GM12864 (cell line): ENCODE data around the gene WNT3A.

Experiments used
- DNase-seq: peaks from one replicate; pipeline ENCODE4 v3.0.0-alpha.2; 2011; ENCODE audit warnings: low read depth
- H3K4me3 ChIP-seq: 2 replicates; pipeline ENCODE4 v1.5.1; 2011; ENCODE audit warnings: mild to moderate bottlenecking, low read depth, low read length, control low read depth
- TF ChIP-seq, protein P1 (sequence below): IDR thresholded peaks from 2 replicates; pipeline ENCODE4 v1.5.1; 2011; ENCODE audit warnings: low read depth, mild to moderate bottlenecking, moderate library complexity, low read length, control low read depth, inconsistent platforms; ENCODE audit errors: missing control alignments

The WNT3A gene

DNA sequence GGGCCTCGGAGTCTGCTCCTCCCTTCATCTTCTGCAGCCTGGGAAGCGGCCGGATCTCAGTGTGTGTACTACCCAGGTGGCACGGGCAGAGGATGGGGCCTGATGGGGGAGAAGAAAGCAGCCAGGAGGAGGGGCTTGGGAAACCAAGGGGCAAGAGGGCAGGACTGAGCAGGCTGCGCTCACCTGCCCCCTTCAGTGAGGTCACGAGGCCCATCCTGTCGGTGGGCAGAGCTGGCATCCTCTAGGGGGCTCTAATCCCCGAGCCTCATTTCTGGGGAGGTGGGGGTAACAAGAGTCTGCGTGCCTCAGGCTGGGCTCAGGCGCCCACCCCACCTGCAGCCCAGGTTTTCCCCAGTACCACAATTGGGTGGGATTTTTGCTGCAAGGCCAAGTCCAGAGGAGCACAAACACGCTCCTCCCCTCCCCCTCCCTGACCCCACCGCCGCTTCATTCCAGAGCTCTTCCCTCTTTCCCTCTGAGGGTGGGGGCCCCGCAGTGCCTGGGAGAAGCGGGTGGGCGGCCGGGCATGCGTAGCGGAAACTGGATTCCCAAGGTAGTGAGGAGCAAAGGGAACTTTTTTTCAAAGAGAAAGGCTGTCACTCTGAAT is 1.8 kb upstream of the WNT3A start:
- no peak overlapping the region for H3K4me3 ChIP-seq
- TF ChIP-seq, protein P1, sequence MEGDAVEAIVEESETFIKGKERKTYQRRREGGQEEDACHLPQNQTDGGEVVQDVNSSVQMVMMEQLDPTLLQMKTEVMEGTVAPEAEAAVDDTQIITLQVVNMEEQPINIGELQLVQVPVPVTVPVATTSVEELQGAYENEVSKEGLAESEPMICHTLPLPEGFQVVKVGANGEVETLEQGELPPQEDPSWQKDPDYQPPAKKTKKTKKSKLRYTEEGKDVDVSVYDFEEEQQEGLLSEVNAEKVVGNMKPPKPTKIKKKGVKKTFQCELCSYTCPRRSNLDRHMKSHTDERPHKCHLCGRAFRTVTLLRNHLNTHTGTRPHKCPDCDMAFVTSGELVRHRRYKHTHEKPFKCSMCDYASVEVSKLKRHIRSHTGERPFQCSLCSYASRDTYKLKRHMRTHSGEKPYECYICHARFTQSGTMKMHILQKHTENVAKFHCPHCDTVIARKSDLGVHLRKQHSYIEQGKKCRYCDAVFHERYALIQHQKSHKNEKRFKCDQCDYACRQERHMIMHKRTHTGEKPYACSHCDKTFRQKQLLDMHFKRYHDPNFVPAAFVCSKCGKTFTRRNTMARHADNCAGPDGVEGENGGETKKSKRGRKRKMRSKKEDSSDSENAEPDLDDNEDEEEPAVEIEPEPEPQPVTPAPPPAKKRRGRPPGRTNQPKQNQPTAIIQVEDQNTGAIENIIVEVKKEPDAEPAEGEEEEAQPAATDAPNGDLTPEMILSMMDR: peak; percentile 7
- DNase-seq: no peak

DNA sequence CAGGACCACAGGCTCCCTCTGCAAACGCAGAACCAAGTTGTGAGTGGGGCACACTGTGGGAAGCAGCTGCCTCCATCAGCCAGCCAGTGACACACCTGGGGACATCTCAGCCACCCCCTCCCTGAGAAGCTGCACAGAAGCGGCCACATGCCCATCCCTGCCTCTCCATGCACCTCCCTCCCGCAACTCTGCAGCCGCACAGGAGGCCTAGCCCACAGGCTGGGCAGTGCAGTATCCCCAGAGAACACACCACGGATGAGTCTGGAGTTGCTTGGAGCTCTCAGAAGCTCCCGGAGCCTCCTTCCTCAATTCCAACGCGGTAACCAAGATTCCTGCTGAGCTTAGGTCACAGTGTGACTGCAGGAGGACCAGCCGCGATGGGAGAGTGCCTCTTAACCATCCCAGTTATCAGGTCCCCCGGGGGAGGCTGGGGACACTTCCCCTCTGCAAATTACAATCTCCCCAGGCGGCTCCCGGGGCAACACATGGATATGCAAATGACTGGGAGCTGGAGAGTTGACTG is 1.2 kb upstream of the WNT3A start:
- TF ChIP-seq, protein P1: no peak
- H3K4me3 ChIP-seq: no peak overlapping the region
- DNase-seq: no peak

- TF ChIP-seq, protein P1: no peak
- H3K4me3 ChIP-seq: no peak overlapping the region
- DNase-seq: no peak
These were observed 588 bp upstream of the WNT3A start for GRCh38 chr1:228006034-228006785.

- TF ChIP-seq, protein P1: no peak
- no peak for DNase-seq
- no peak overlapping the region for H3K4me3 ChIP-seq
These were observed 427 bp downstream of the WNT3A start for GRCh38 chr1:228007049-228007800.

GRCh38 chr1:228007801-228008341 is 1.1 kb downstream of the WNT3A start:
- H3K4me3 ChIP-seq: no peak overlapping the region
- TF ChIP-seq, protein P1: no peak
- DNase-seq: no peak

DNA sequence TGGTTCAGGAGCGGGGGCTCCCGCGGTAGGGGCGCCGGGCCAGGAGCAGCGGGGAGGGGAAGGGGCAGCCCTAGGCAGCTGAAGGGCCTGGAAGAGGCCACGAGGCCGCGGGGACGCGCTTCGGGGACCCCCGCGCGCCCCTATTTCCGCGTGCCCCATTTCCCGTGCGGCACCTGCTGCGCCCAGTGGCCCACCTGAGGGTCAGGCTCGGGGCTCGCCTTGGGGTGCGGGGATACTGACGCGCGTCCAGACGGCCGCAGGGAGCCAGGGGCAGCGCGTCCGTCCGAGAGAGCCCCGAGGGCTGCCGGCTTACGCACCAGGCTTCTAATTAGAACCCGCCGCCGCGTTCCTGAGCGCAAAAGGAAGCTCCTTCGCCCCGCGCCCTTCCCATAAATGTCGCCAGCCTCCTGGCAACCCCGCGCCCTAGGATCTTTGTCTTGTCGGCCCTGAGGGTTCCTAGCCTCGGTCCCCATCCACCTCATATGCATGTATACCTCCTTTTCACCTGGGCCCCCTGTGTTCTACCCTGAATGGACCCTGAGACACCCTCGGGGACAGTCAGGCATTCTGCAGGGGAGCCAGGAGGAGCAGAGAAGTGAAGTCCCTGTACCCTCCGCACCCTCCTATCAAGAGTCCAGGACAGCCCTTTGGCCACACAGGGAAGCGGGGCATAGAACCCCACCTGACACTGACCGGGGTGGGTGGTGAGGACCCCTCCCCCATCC is 1.8 kb downstream of the WNT3A start:
- no peak overlapping the region for H3K4me3 ChIP-seq
- DNase-seq: no peak
- TF ChIP-seq, protein P1: no peak
